B cell (primary cell): ENCODE measurements around the gene XRCC4. TPM values are rescaled to one million over a fixed set of nuclear protein-coding genes. Genes with fewer than 3 reads are reported as not detected.

Source experiments
- ATAC-seq: fragments of 200-7000 bp; cut with Tn5 transposase; one replicate; pipeline ENCODE4 v1.10.0; 2021; ENCODE audit warnings: low read depth, mild to moderate bottlenecking, moderate number of reproducible peaks, moderate library complexity
- CTCF ChIA-PET: fragments of 350-600 bp; sonication (Branson Sonifier 250); formaldehyde crosslinking; loops from one replicate; lab custom pipeline; 2021; ENCODE audit warnings: antibody characterized with exemption, inconsistent platforms; lab: Charles Lee
- POLR2A ChIA-PET: fragments of 350-600 bp; sonication (Branson Sonifier 250); formaldehyde crosslinking; loops from one replicate; lab custom pipeline; 2021; ENCODE audit warnings: antibody characterized with exemption; lab: Charles Lee
- DNase-seq: peaks from one replicate; pipeline ENCODE4 v3.0.0; 2013
- H2AFZ ChIP-seq: 2 replicates; pipeline ENCODE4 v1.6.1; 2012; ENCODE audit warnings: mild to moderate bottlenecking, low read depth, low read length; ENCODE audit not compliant: insufficient read depth, poor library complexity, severe bottlenecking
- H3K27ac ChIP-seq, 2 donors: 1 replicate in 1 of 2; 2 replicates in 1 of 2; pipeline ENCODE4 v1.5.1; 2012 to 2013; ENCODE audit warnings: low read length in 2 of 2, mild to moderate bottlenecking in 2 of 2, moderate library complexity in 1 of 2
- H3K27me3 ChIP-seq, 4 experiments: fragments of 200-600 bp in 1 of 4; sonication (generic) in 1 of 4; replicated peaks in 1 of 4; 1 replicate in 2 of 4; 2 replicates in 2 of 4; pipeline versions ENCODE4 v1.6.1 to v1.7.0; 2013 to 2016; ENCODE audit warnings: low read length in 3 of 4, mild to moderate bottlenecking in 2 of 4, mixed read lengths in 1 of 4, moderate library complexity in 1 of 4; ENCODE audit not compliant: insufficient read depth in 4 of 4, control insufficient read depth in 3 of 4; ENCODE audit errors: control extremely low read depth in 1 of 4
- H3K36me3 ChIP-seq, 2 experiments: replicated peaks in 1 of 2; 1 replicate in 1 of 2; 2 replicates in 1 of 2; pipeline versions ENCODE4 v1.6.1 to v1.7.1; 2013; ENCODE audit warnings: low read length in 1 of 2; ENCODE audit not compliant: insufficient read depth in 2 of 2, control insufficient read depth in 1 of 2; ENCODE audit errors: control extremely low read depth in 1 of 2, extremely low read depth in 1 of 2
- H3K4me1 ChIP-seq, 2 donors: fragments of 200-600 bp in 1 of 2; sonication (generic) in 1 of 2; 1 replicate in 1 of 2; 2 replicates in 1 of 2; pipeline versions ENCODE4 v1.5.1 to v1.6.1; 2013 to 2017; ENCODE audit warnings: low read length in 2 of 2; ENCODE audit not compliant: control insufficient read depth in 2 of 2, insufficient read depth in 2 of 2
- H3K4me2 ChIP-seq: replicated peaks from 2 replicates; pipeline ENCODE3; 2012; ENCODE audit warnings: mild to moderate bottlenecking, low read depth, low read length; ENCODE audit not compliant: poor library complexity, severe bottlenecking
- H3K4me3 ChIP-seq, 5 experiments: fragments of 200-600 bp in 1 of 5; sonication (generic) in 1 of 5; 1 replicate in 3 of 5; 2 replicates in 2 of 5; pipeline versions ENCODE4 v1.5.1 to v1.7.0; 2011 to 2016; ENCODE audit warnings: low read length in 4 of 5, mild to moderate bottlenecking in 4 of 5, low read depth in 2 of 5, control low read depth in 1 of 5, moderate library complexity in 1 of 5; ENCODE audit not compliant: insufficient read depth in 1 of 5; ENCODE audit errors: control extremely low read depth in 1 of 5, extremely low read depth in 1 of 5
- H3K79me2 ChIP-seq: fragments of 200-600 bp; sonication (generic); one replicate; pipeline ENCODE4 v1.6.0; 2016; ENCODE audit warnings: low read length; ENCODE audit not compliant: control insufficient read depth, insufficient read depth
- H3K9ac ChIP-seq: fragments of 200-600 bp; sonication (generic); 2 replicates; pipeline ENCODE4 v1.6.1; 2017; ENCODE audit warnings: mild to moderate bottlenecking, low read length, moderate library complexity
- H3K9me3 ChIP-seq, 3 donors: one replicate each; pipeline versions ENCODE4 v1.6.1 to v1.7.1; 2013; ENCODE audit warnings: low read length in 2 of 3; ENCODE audit not compliant: control insufficient read depth in 2 of 3, insufficient read depth in 1 of 3; ENCODE audit errors: control extremely low read depth in 1 of 3
- H4K20me1 ChIP-seq: 2 replicates; pipeline ENCODE4 v1.6.0; 2012; ENCODE audit warnings: mild to moderate bottlenecking, low read length; ENCODE audit not compliant: insufficient read depth, control insufficient read depth, poor library complexity, severe bottlenecking
- H3K27ac Mint-ChIP-seq: one replicate; pipeline ENCODE4 v1.8.0; 2021; ENCODE audit warnings: mixed read lengths
- H3K27me3 Mint-ChIP-seq: one replicate; pipeline ENCODE4 v1.8.0; 2021; ENCODE audit warnings: mixed read lengths
- H3K4me1 Mint-ChIP-seq: one replicate; pipeline ENCODE4 v1.8.0; 2021; ENCODE audit warnings: mixed read lengths
- H3K4me3 Mint-ChIP-seq: one replicate; pipeline ENCODE4 v1.8.0; 2021; ENCODE audit warnings: mixed read lengths
- H3K9me3 Mint-ChIP-seq: one replicate; pipeline ENCODE4 v1.8.0; 2022; ENCODE audit warnings: mixed read lengths; ENCODE audit not compliant: insufficient read depth
- EZH2 ChIP-seq: IDR thresholded peaks from 2 replicates; pipeline ENCODE4 v1.6.1; 2012; ENCODE audit warnings: borderline replicate concordance, low read depth, mild to moderate bottlenecking, moderate library complexity, low read length; ENCODE audit not compliant: insufficient read depth, poor library complexity, severe bottlenecking
- WGBS: methylation state at CpG from one replicate; pipeline ENCODE4 v1.1.5; 2013; ENCODE audit warnings: missing lambda C conversion rate; ENCODE audit not compliant: insufficient coverage; 5-methylcytosine and 5-hydroxymethylcytosine counted together
- intact Hi-C: fragments of 100-400 bp; cut with micrococcal nuclease; formaldehyde crosslinking; loops from one replicate; pipeline ENCODE4 v1.10.0; 2022
- polyA plus RNA-seq: library from polyadenylated mRNA; depleted of rRNA; stranded (reverse); fragments of >200 nt; gene quantifications from 2 replicates; pipeline ENCODE4 v1.2.3, GENCODE V29; 2012
- total RNA-seq, 2 donors: library from RNA; stranded (reverse); fragments of 120-200 nt in 1 of 2; gene quantifications; 1 replicate in 1 of 2; 2 replicates in 1 of 2; pipeline versions ENCODE4 v1.2.3 to v1.2.4, GENCODE V29; 2013 to 2022
- TF ChIP-seq, protein P1 (sequence below): fragments of 200-600 bp; IDR thresholded peaks from one replicate; pipeline ENCODE4 v1.8.0; 2022; ENCODE audit warnings: antibody characterized with exemption, mild to moderate bottlenecking

XRCC4 gene
- total and polyA plus RNA-seq, 2 donors (not counting 1 experiment from before 2014, with no cell fraction given), result 1.3 to 7.7 TPM

DNA sequence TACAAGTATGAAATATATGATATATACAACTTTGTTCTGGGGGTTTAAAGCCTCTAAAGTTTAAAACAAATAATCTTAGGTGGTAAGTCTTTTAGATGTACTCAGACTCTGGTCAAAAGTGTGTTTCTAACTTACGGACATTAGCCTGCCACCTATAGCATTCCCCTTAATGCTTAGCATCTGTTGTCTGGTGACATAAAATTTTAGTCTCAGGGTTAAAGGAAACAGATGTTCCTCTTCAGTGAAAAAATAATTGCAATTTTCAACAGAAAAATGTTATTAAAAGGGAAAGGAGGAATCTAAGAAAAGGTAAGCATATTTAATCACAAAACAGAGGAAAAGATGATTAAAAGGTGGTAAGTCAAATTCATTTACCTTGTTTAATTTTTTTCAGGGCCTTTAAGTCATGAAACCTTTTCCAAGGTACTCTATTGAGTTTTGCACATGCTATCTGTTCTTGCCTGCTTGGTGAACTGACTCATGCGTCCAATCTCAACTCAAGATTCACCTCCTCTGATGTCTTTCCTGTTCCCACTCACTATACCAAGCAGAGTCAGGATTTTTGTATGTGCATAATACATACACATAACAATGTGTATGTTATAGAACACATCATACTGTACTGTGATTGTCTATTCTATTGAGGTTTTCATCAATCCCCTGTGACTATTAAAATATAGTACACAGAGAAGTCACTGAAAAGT, 8.1 kb upstream of the XRCC4 start:
- H3K9ac ChIP-seq, result no peak overlapping the region
- H2AFZ ChIP-seq, result no peak overlapping the region
- ChIA-PET CTCF (no interaction called here), POLR2A (no interaction called here)
- Mint-ChIP-seq H3K27me3 (no peaks in the 10 kb centered on the region), H3K4me1 (peaks cover 45% of the 10 kb centered on the region), H3K27ac (no peak overlapping the region), H3K9me3 (no peaks in the 10 kb centered on the region), H3K4me3 (no peak overlapping the region)
- no peak overlapping the region for H3K27ac ChIP-seq
- peaks cover 37% of the 10 kb centered on the region for H4K20me1 ChIP-seq
- H3K4me1 ChIP-seq, result no peaks in the 10 kb centered on the region
- H3K4me3 ChIP-seq, result no peak overlapping the region
- H3K36me3 ChIP-seq, result peaks cover 5 to 6% of the 10 kb centered on the region in 2 experiments
- H3K27me3 ChIP-seq, result no peaks in the 10 kb centered on the region
- ATAC-seq (no peak), DNase-seq (no peak)
- H3K79me2 ChIP-seq, result peaks cover 87% of the 10 kb centered on the region
- TF ChIP-seq EZH2, result no peak
- TF ChIP-seq, protein P1, sequence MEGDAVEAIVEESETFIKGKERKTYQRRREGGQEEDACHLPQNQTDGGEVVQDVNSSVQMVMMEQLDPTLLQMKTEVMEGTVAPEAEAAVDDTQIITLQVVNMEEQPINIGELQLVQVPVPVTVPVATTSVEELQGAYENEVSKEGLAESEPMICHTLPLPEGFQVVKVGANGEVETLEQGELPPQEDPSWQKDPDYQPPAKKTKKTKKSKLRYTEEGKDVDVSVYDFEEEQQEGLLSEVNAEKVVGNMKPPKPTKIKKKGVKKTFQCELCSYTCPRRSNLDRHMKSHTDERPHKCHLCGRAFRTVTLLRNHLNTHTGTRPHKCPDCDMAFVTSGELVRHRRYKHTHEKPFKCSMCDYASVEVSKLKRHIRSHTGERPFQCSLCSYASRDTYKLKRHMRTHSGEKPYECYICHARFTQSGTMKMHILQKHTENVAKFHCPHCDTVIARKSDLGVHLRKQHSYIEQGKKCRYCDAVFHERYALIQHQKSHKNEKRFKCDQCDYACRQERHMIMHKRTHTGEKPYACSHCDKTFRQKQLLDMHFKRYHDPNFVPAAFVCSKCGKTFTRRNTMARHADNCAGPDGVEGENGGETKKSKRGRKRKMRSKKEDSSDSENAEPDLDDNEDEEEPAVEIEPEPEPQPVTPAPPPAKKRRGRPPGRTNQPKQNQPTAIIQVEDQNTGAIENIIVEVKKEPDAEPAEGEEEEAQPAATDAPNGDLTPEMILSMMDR, result no peak
- intact Hi-C loops, result no loop called here
- H3K9me3 ChIP-seq, result no peaks in the 10 kb centered on the region
- WGBS, result no CpG with 5 or more reads among the region's 2 CpGs
- H3K4me2 ChIP-seq, result no peak overlapping the region

DNA sequence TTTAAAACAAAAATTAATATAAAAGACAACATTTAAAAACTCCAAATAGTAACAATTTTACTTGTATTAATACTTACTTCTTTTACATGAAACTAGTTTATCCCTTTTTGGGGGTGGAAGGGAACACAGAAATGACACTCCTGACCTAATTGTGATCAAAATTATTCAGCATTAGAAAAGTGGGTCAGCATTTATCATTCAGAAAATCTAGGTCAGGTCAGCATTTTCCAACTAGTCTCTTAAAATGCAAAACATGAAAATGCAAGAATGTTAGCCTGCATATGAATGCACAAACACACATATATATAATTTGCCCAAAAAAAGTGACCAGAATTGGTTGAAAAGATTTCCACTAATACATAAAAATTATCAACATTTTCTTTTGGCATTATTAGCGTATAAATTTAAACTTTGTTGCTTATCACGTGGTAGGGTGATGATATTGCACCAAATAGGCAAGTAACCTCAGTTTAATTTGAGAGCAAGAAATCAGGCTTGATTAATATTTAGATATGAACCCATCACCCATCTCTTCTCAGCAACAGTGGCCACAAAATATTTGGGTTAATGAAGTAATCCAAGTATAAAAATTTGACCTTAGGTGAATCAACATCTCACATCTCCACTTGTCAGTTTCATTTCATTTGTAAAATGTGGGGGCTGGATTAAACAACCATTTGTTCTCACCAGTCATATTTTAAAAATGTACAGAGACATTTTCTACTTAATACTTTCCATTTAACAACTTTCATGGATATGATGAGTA, 5.9 kb upstream of the XRCC4 start:
- Mint-ChIP-seq H3K27me3 (no peaks in the 10 kb centered on the region), H3K4me3 (no peak overlapping the region)
- no CpG with 5 or more reads among the region's 2 CpGs for WGBS

More for the DNA sequence above, 5.9 kb upstream of the XRCC4 start:
- Histone ChIP-seq H3K4me1 (peaks cover 3 to 6% of the 10 kb centered on the region in 2 donors), H4K20me1 (peaks cover 36% of the 10 kb centered on the region), H3K4me3 (no peak overlapping the region), H3K79me2 (peaks cover 95% of the 10 kb centered on the region), H2AFZ (no peak overlapping the region), H3K27me3 (no peaks in the 10 kb centered on the region), H3K9me3 (no peaks in the 10 kb centered on the region), H3K36me3 (peaks cover 5 to 6% of the 10 kb centered on the region in 2 experiments), H3K27ac (no peak overlapping the region), H3K9ac (no peak overlapping the region), H3K4me2 (no peak overlapping the region)
- Mint-ChIP-seq H3K9me3 (no peaks in the 10 kb centered on the region), H3K4me1 (peaks cover 60% of the 10 kb centered on the region), H3K27ac (no peak overlapping the region)
- intact Hi-C loops, result no loop called here
- ATAC-seq (no peak), DNase-seq (no peak)
- ChIA-PET CTCF (no interaction called here), POLR2A (no interaction called here)
- no peak for TF ChIP-seq EZH2
- TF ChIP-seq, protein P1, result no peak
